Measurements from ENCODE around the gene ZNF429.
"Not testable (repeated sequence)": the region's sequence is repeated elsewhere in the genome, so short reads cannot be mapped to it uniquely, and the experiment has no call there.

ZNF429 gene

GRCh38 chr19:21590867-21591266 lies 85.5 kb downstream of the ZNF429 start:
- DNase-seq (ENCODE audit: low read depth in 2 of 2) = no peak

- no peak for DNase-seq (ENCODE audit: low read depth in 2 of 2)
These were observed 87.6 kb downstream of the ZNF429 start for GRCh38 chr19:21593008-21593481.

- DNase-seq (ENCODE audit: low read depth in 2 of 2) = no peak
These were observed 88.1 kb downstream of the ZNF429 start for GRCh38 chr19:21593502-21593901.

GRCh38 chr19:21593934-21594820 lies 88.8 kb downstream of the ZNF429 start:
- DNase-seq (ENCODE audit: low read depth in 2 of 2) = no peak

GRCh38 chr19:21595185-21595584 lies 89.8 kb downstream of the ZNF429 start:
- DNase-seq (ENCODE audit: low read depth in 2 of 2) = no peak

- DNase-seq (ENCODE audit: low read depth in 2 of 2) = no peak
These were observed 96.8 kb downstream of the ZNF429 start for GRCh38 chr19:21602082-21602658.

GRCh38 chr19:21602659-21603430 lies 97.4 kb downstream of the ZNF429 start:
- DNase-seq (ENCODE audit: low read depth in 2 of 2) = not testable (repeated sequence)

GRCh38 chr19:21603431-21604231 lies 98.2 kb downstream of the ZNF429 start:
- no peak for DNase-seq (ENCODE audit: low read depth in 2 of 2)

GRCh38 chr19:21604351-21604926 lies 99.0 kb downstream of the ZNF429 start:
- no peak for DNase-seq (ENCODE audit: low read depth in 2 of 2)

Measured in stimulated activated CD8-positive, alpha-beta memory T cell treated with anti-CD3 and anti-CD28 coated beads, Interleukin-7, amount 100 ng/mL, for 1 hour (primary cell).